KOPT-K1 (cell line): ENCODE measurements around the gene SIGLEC10.

Source experiments
- H3K27ac ChIP-seq: fragments of 200-600 bp; sonication (generic); 2 replicates; pipeline ENCODE4 v1.5.1; 2016; ENCODE audit warnings: antibody characterized with exemption, mild to moderate bottlenecking, low read depth, low read length; ENCODE audit not compliant: poor library complexity, severe bottlenecking
- H3K36me3 ChIP-seq: fragments of 200-600 bp; sonication (generic); 2 replicates; pipeline ENCODE4 v1.5.1; 2017; ENCODE audit warnings: antibody characterized with exemption, mild to moderate bottlenecking, low read length, moderate library complexity; ENCODE audit not compliant: insufficient read depth
- H3K9me3 ChIP-seq: fragments of 200-600 bp; sonication (generic); 2 replicates; pipeline ENCODE4 v1.5.1; 2017; ENCODE audit warnings: antibody characterized with exemption, low read length, mild to moderate bottlenecking; ENCODE audit not compliant: insufficient read depth, poor library complexity, severe bottlenecking

Gene SIGLEC10

DNA sequence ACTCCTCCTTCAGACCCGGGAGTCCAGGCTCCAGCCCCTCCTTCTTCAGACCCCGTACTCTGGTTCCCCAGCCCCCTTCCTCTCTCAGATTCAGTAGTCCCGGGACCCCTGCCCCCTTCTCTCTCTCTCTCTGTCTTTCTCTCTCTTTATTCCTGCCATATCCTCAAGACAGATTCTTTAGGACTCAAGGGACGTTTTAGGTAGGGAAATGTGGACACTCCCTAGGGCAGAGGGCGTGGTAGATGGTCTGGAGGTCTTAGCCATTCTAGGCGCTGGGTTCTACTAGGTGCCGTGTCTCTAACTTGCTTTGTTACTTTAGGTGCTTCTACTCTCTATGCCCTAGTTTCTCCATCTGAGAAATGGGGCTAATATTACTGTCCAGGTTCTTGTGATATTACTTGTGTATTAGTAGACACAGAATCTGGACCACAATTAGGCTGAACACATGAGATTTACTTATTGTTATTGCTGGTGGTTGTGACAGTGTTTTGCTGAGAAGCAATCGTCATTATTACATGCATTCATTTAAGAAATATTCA, 26.3 kb downstream of the SIGLEC10 start:
- Histone ChIP-seq H3K36me3 (no peaks in the 10 kb centered on the region), H3K27ac (no peak overlapping the region), H3K9me3 (no peaks in the 10 kb centered on the region)

DNA sequence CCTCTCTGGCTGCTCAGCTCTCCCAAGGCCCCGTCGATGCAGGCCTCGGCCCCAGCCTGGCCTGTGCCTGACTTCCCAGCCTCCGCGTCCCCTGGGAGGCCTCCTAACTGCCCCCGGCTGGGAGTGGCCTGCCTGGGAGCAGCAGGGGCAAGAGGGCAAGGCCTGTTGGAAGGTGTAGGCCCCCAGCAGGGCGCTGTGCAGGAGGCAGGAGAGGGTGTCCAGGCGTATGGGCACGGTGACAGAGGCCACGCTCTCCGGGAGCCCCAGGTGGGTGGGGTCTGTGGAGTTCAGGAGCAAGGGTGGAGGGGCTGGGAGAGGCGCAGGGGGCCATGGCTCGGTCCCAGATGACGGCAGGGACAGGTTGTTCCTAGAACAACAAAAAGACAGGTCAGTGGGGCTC, 28.3 kb downstream of the SIGLEC10 start:
- Histone ChIP-seq H3K27ac (no peak overlapping the region), H3K9me3 (no peaks in the 10 kb centered on the region), H3K36me3 (no peaks in the 10 kb centered on the region)

GRCh38 chr19:51387924-51388389, 29.5 kb downstream of the SIGLEC10 start, which contains the start of gene LIM2:
LIM2 (minus strand) TSS chr19:51387974; CDS start chr19:51387443, 531 bp downstream.
- H3K9me3 ChIP-seq, result no peaks in the 10 kb centered on the region
- H3K36me3 ChIP-seq, result no peaks in the 10 kb centered on the region
- no peak within 1 kb of the TSS for H3K27ac ChIP-seq

GRCh38 chr19:51386882-51387520, 30.4 kb downstream of the SIGLEC10 start:
- no peak overlapping the region for H3K27ac ChIP-seq
- no peaks in the 10 kb centered on the region for H3K36me3 ChIP-seq
- H3K9me3 ChIP-seq, result no peaks in the 10 kb centered on the region

DNA sequence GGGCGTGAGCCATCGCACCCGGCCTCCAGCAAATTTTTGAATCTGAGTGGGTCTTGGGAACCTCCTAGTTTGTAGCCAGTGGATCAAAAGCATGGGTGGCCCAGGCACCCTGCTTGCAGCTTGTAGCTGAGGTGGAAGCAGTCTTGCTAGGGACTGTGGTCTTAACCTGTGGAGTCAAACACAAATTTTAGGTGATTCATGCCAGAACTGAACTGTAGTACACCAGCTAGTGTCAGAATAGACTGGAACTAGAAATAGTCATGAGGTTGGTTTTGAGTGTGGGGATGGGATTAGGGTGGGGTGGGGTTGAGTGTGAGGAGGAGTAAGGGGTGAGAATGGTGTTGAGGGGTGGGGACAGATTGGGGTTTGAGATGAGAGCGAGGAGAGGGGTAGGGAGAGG, 35.4 kb downstream of the SIGLEC10 start:
- Histone ChIP-seq H3K9me3 (peaks cover 7% of the 10 kb centered on the region), H3K36me3 (no peaks in the 10 kb centered on the region), H3K27ac (no peak overlapping the region)

DNA sequence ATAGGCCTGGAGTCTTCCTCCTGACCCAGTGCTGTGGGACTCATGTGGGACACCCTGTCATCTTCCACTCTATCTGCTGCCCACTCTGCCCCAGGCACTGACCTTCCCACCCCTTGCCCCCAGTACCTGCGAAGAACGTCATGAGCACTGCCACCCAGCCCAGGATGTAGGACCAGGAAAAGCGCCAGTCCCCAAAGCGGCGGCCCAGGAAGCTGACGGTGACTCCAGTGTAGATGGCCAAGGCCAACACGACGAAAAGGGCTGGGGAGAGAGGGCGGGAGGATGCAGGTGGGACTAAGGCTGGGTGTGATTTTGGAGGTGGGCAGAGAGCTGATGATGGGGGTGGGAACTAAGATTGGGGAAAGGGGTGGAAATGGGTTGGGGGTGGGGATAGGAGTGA, 37.1 kb downstream of the SIGLEC10 start:
- no peak overlapping the region for H3K27ac ChIP-seq
- H3K9me3 ChIP-seq, result peaks cover 7% of the 10 kb centered on the region
- no peaks in the 10 kb centered on the region for H3K36me3 ChIP-seq

DNA sequence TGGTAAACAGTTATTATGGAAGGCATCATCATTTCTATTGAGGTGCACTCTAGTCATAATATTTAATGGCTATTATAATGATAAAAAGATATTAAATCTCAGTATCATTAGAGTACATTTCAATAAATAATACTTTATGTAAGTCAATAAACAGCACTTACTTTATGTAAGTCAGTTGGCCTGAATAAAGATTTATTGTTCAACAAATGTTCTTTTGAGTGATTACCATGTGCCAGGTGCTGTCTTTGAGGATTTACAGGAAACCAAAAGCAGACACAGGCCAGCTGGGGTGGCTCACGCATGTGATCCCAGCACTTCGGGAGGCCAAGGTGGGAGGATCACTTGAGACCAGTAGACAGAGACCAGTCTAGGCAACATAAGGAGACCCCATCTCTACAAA, 40.0 kb downstream of the SIGLEC10 start:
- peaks cover 7% of the 10 kb centered on the region for H3K9me3 ChIP-seq
- H3K36me3 ChIP-seq, result no peaks in the 10 kb centered on the region
- no peak overlapping the region for H3K27ac ChIP-seq

- Histone ChIP-seq H3K36me3 (no peaks in the 10 kb centered on the region), H3K9me3 (no peaks in the 10 kb centered on the region), H3K27ac (peak overlapping the region; percentile 44)
Measured at GRCh38 chr19:51375504-51376221, 41.8 kb downstream of the SIGLEC10 start.

DNA sequence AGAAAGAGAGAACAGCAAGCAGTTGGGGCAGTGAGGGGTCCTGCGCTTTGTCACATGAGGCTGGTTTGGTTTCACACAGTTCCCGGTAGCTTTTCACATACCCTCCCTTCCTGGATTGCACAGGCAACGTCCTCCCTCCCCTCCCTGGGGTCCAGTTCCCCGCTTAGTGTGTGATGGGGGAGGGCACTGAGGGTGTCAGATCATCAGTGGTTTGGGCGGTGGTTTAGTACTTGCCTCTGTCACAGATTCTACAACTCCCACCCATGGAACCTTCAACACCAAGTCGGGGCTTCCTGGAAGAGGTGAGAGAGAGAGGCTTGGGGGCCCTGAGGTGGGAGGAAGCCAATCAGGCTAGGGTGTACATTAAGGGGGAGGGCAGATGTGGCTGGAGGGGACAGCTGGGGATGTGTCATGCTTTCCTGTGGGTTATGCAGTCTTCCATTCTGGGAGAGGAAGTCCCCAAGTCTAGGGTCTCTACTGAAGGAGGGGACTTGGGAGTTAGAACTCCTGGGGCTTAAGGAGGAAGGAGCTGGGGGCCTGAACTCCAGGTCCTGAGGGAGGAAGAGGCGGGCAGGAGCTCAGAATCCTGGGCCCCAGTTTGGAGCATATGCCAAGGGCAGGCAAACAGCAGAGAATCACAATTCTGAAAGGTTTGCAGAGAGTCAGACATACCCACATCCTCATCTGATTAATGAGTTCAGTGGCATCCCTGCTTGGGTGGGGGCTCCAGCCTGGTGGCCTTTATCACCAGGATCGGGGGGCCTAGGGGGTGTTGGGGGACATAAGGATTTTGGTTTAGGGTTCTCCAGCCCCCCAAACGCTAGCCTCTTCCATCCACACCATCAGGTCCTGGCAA, 44.6 kb downstream of the SIGLEC10 start, which contains the start of gene NKG7:
NKG7 (minus strand) TSS at position 6 of the 856 bp plus-strand sequence. CDS start 119 bp downstream, outside the sequence.
- no peaks in the 10 kb centered on the region for H3K36me3 ChIP-seq
- no peaks in the 10 kb centered on the region for H3K9me3 ChIP-seq
- H3K27ac ChIP-seq, result peak within 1 kb of the TSS; percentile 94

DNA sequence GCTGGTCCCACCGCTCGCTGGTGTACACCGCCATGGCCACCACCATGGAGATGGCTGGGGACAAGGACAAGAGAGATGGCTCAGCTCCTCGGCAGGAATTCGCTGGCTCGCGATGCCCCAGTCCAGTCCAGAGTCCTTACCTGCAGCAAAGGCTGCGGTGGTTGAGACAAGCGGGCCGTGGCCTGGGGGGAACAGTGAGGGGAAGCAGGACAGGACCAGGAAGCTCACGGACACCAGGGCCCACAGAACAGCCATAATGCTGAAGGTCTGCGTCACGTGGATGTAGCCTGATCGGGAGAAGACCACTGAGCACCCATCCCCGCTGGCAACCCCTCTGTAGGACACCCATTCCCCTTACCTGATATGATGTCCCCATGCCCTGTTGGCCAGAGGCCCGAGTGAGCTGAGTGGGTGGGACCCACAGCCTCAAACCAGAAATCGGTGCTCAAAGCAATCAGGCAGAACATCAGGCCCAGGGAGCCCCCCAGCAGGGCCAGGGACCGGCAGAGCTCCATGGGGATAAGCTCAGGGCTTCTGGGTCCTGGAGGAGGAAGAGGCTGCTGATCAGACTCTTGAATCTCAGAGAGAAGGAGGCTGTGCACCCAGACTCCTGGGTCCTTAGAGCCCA, 45.3 kb downstream of the SIGLEC10 start:
- Histone ChIP-seq H3K27ac (peak overlapping the region; percentile 94), H3K9me3 (no peaks in the 10 kb centered on the region), H3K36me3 (no peaks in the 10 kb centered on the region)

GRCh38 chr19:51371186-51371690, 46.2 kb downstream of the SIGLEC10 start:
- Histone ChIP-seq H3K9me3 (no peaks in the 10 kb centered on the region), H3K27ac (peak overlapping the region; percentile 94), H3K36me3 (no peaks in the 10 kb centered on the region)

DNA sequence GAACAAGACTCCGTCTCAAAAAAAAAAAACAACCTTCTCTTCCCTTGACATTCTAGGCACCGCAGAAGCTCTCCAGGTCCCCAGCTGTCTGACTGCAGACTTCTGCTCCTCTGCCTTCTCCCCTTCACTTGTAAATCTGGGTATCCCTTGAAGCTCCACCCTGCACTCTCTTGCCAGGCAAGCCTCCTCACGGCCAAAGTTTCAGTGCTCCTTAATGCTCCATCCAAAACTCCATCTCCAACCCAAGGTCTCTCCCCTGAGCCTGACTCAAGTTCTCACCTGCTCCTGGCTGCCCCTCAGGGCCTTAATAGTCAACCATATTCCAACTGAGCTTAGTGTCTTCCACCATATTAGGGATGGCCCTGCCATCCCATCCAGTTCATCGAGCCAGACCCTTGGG, 47.2 kb downstream of the SIGLEC10 start:
- Histone ChIP-seq H3K36me3 (no peaks in the 10 kb centered on the region), H3K27ac (peak overlapping the region; percentile 94), H3K9me3 (no peaks in the 10 kb centered on the region)

GRCh38 chr19:51368366-51369282, 48.8 kb downstream of the SIGLEC10 start, which contains the start of gene CLDND2:
CLDND2 (minus strand) TSS chr19:51369003; CDS start chr19:51368577, 426 bp downstream.
- Histone ChIP-seq H3K36me3 (no peaks in the 10 kb centered on the region), H3K9me3 (no peaks in the 10 kb centered on the region), H3K27ac (peak within 1 kb of the TSS; percentile 82)
